Heart left ventricle (tissue), 13 donors: ENCODE measurements around the gene CLTB.

Experiments used
- CTCF ChIP-seq, 12 donors: fragments of 200-600 bp; sonication (generic) in 4 of 12; IDR thresholded peaks; one replicate each; pipeline versions ENCODE4 v1.5.0 to v1.8.0; 2018 to 2022; ENCODE audit warnings: antibody characterized with exemption in 12 of 12, mild to moderate bottlenecking in 5 of 12
- POLR2A ChIP-seq, 2 donors: fragments of 450-650 bp; IDR thresholded peaks; one replicate each; pipeline ENCODE4 v1.6.1; 2017; ENCODE audit warnings: antibody characterized with exemption in 2 of 2, mild to moderate bottlenecking in 2 of 2, moderate library complexity in 2 of 2
- donor health status: ischemic (EF 13 %, LVEDD 7.1; RV severe dilation, severe dysfunction).
- donor health status: DM: no; HTN: yes; CAD: no.
- donor health status: DM: no; HTN: no; CAD: no.
- donor health status: ischemic (EF 25% LVEDD 6.9; RV normal size, moderate dysfunction).
- donor health status: ischemic (EF 25% LVEDD 5.7; RV mildly dilated, moderate dysfunction).
- donor health status: ischemic (EF 35%, LVEDD 5.7; RV mildly dilated, moderate dysfunction).
- donor health status: nonischemic (EF 11% LVEDD 7.7; RV severe dilation, severe dysfunction).
- donor health status: DM: yes; HTN: yes; CAD: no.
- donor health status: PGD.
- donor health status: ischemic (EF 29% LVEDD 5.4; RV normal size, mild dysfunction).
- donor health status: nonischemic (EF 23%, LVEDD 6.1; RV moderate dilation, normal function).

- TF ChIP-seq CTCF (IDR thresholded peaks at IDR 0.05) = no peak
- TF ChIP-seq POLR2A (IDR thresholded peaks at IDR 0.05) = no peak
These were observed 3.7 kb downstream of the CLTB start for GRCh38 chr5:176412517-176413254.
